ENCODE data around the gene C1orf226.

GRCh38 chr1:162359523-162360236 is 21.8 kb upstream of the C1orf226 start:
- no peak for TF ChIP-seq PTRF (tag; IDR thresholded peaks at IDR 0.05)
- TF ChIP-seq, protein P1, sequence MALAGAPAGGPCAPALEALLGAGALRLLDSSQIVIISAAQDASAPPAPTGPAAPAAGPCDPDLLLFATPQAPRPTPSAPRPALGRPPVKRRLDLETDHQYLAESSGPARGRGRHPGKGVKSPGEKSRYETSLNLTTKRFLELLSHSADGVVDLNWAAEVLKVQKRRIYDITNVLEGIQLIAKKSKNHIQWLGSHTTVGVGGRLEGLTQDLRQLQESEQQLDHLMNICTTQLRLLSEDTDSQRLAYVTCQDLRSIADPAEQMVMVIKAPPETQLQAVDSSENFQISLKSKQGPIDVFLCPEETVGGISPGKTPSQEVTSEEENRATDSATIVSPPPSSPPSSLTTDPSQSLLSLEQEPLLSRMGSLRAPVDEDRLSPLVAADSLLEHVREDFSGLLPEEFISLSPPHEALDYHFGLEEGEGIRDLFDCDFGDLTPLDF (CRISPR knock-in tag; IDR thresholded peaks at IDR 0.05), result no peak
- TF ChIP-seq TCF7 (IDR thresholded peaks at IDR 0.05; ENCODE audit: borderline replicate concordance), result no peak
- TF ChIP-seq, protein P2, sequence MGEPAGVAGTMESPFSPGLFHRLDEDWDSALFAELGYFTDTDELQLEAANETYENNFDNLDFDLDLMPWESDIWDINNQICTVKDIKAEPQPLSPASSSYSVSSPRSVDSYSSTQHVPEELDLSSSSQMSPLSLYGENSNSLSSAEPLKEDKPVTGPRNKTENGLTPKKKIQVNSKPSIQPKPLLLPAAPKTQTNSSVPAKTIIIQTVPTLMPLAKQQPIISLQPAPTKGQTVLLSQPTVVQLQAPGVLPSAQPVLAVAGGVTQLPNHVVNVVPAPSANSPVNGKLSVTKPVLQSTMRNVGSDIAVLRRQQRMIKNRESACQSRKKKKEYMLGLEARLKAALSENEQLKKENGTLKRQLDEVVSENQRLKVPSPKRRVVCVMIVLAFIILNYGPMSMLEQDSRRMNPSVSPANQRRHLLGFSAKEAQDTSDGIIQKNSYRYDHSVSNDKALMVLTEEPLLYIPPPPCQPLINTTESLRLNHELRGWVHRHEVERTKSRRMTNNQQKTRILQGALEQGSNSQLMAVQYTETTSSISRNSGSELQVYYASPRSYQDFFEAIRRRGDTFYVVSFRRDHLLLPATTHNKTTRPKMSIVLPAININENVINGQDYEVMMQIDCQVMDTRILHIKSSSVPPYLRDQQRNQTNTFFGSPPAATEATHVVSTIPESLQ (CRISPR knock-in tag; IDR thresholded peaks at IDR 0.05), result no peak
- TF ChIP-seq, protein P3, sequence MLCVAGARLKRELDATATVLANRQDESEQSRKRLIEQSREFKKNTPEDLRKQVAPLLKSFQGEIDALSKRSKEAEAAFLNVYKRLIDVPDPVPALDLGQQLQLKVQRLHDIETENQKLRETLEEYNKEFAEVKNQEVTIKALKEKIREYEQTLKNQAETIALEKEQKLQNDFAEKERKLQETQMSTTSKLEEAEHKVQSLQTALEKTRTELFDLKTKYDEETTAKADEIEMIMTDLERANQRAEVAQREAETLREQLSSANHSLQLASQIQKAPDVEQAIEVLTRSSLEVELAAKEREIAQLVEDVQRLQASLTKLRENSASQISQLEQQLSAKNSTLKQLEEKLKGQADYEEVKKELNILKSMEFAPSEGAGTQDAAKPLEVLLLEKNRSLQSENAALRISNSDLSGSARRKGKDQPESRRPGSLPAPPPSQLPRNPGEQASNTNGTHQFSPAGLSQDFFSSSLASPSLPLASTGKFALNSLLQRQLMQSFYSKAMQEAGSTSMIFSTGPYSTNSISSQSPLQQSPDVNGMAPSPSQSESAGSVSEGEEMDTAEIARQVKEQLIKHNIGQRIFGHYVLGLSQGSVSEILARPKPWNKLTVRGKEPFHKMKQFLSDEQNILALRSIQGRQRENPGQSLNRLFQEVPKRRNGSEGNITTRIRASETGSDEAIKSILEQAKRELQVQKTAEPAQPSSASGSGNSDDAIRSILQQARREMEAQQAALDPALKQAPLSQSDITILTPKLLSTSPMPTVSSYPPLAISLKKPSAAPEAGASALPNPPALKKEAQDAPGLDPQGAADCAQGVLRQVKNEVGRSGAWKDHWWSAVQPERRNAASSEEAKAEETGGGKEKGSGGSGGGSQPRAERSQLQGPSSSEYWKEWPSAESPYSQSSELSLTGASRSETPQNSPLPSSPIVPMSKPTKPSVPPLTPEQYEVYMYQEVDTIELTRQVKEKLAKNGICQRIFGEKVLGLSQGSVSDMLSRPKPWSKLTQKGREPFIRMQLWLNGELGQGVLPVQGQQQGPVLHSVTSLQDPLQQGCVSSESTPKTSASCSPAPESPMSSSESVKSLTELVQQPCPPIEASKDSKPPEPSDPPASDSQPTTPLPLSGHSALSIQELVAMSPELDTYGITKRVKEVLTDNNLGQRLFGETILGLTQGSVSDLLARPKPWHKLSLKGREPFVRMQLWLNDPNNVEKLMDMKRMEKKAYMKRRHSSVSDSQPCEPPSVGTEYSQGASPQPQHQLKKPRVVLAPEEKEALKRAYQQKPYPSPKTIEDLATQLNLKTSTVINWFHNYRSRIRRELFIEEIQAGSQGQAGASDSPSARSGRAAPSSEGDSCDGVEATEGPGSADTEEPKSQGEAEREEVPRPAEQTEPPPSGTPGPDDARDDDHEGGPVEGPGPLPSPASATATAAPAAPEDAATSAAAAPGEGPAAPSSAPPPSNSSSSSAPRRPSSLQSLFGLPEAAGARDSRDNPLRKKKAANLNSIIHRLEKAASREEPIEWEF (CRISPR knock-in tag; IDR thresholded peaks at IDR 0.05), result no peak
- no peak for TF ChIP-seq MTA1 (IDR thresholded peaks at IDR 0.05; ENCODE audit: borderline replicate concordance)
- TF ChIP-seq NUFIP1 (IDR thresholded peaks at IDR 0.05; ENCODE audit: partially characterized antibody), result no peak
